Testis (tissue), 2 donors: ENCODE results near the gene DNAJC30.

ENCODE experiments used
- CTCF ChIP-seq, 3 experiments: fragments of 450-650 bp in 2 of 3; fragments of 200-600 bp in 1 of 3; sonication (generic) in 1 of 3; IDR thresholded peaks; one replicate each; pipeline ENCODE4 v1.5.1; 2016 to 2019; ENCODE audit warnings: antibody characterized with exemption in 3 of 3, mild to moderate bottlenecking in 2 of 3, moderate library complexity in 1 of 3
- POLR2A ChIP-seq: fragments of 450-650 bp; IDR thresholded peaks from one replicate; pipeline ENCODE4 v1.6.1; 2017; ENCODE audit warnings: antibody characterized with exemption, mild to moderate bottlenecking, moderate library complexity

- TF ChIP-seq CTCF (IDR thresholded peaks at IDR 0.05) (no peak), POLR2A (no peak)
Observed at GRCh38 chr7:73645643-73646174, 37.5 kb downstream of the DNAJC30 start.
